GM12892 (cell line): Measurements from ENCODE around the gene ARHGAP36. TPM values are rescaled to one million over a fixed set of nuclear protein-coding genes. Genes with fewer than 3 reads are reported as not detected.

Experiments used
- DNase-seq: peaks from one replicate; pipeline ENCODE4 v3.0.0; 2011; ENCODE audit not compliant: insufficient read length
- FAIRE-seq: peaks from 2 replicates; lab custom pipeline; 2011; peaks lifted over from hg19 to GRCh38; lab: Jason Lieb, UNC
- POLR2A ChIP-seq: IDR thresholded peaks from 2 replicates; pipeline ENCODE4 v1.6.1; 2011; ENCODE audit warnings: low read depth, low read length, control low read depth
- POLR2AphosphoS5 ChIP-seq: IDR thresholded peaks from 2 replicates; pipeline ENCODE4 v1.6.1; 2011; ENCODE audit warnings: low read depth, low read length, control low read depth
- TAF1 ChIP-seq: IDR thresholded peaks from 2 replicates; pipeline ENCODE4 v1.6.1; 2011; ENCODE audit warnings: low read depth, mild to moderate bottlenecking, control low read depth, low read length, borderline replicate concordance
- polyA plus RNA-seq: library from polyadenylated mRNA; unstranded; fragments of >200 nt; gene quantifications from one replicate; pipeline ENCODE4 v1.2.1, GENCODE V29; 2012; ENCODE audit warnings: missing spikeins, inconsistent platforms; ENCODE audit not compliant: missing spikeins

The ARHGAP36 gene
- not detected for polyA plus RNA-seq

DNA sequence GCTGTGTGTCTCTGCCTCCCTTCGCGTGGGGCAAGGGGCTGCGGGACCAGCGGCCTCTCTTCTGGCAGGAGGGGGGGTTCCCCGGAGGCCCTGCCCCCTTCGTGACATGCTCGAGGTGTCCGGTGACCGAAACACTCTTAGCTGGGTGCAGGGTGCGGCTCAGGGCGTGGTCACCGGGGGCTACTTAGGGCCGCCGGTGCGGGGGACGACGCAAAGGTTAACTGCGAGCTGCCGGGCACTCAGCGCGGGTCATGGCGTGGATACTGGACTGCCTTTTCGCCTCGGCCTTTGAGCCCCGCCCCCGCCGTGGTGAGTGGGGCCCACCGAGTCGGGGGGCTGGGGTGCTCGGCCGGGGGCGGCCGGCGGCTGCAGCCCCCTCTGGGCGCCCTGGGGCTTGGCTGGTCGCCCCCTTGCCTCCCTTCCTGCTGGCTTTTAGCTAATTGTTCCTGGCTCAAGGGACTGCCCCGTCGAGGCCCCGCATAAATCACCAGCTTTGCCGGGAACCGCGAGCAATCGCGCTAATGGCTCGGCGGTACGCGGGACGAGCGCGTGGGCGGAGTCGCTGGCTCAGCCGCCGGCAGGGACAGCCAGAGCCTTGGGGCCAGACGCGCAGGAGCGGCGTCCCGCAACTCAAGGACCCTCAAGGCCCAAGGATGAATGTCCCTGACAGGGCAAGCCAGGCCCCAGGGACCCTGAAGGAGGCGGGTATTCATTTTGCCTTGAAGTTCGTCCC, at the start of gene ARHGAP36:
ARHGAP36 (plus strand) TSS at position 211 of the 733 bp plus-strand sequence. CDS start 23,320 bp downstream, outside the sequence.
- DNase-seq (no peak), FAIRE-seq (no peak)
- TF ChIP-seq POLR2AphosphoS5 (no peak), TAF1 (no peak), POLR2A (no peak)

GRCh38 chrX:131010186-131010585, 48.0 kb upstream of the ARHGAP36 start:
- DNase-seq (no peak), FAIRE-seq (no peak)
- TF ChIP-seq POLR2AphosphoS5 (no peak), TAF1 (no peak), POLR2A (no peak)

- DNase-seq (no peak), FAIRE-seq (no peak)
- TF ChIP-seq POLR2A (no peak), TAF1 (no peak), POLR2AphosphoS5 (no peak)
Observed at GRCh38 chrX:131025336-131025735, 32.8 kb upstream of the ARHGAP36 start.

GRCh38 chrX:131032354-131033230, 25.6 kb upstream of the ARHGAP36 start:
- FAIRE-seq (no peak), DNase-seq (no peak)
- TF ChIP-seq POLR2AphosphoS5: no peak
- TF ChIP-seq TAF1: no peak
- TF ChIP-seq POLR2A: no peak

DNA sequence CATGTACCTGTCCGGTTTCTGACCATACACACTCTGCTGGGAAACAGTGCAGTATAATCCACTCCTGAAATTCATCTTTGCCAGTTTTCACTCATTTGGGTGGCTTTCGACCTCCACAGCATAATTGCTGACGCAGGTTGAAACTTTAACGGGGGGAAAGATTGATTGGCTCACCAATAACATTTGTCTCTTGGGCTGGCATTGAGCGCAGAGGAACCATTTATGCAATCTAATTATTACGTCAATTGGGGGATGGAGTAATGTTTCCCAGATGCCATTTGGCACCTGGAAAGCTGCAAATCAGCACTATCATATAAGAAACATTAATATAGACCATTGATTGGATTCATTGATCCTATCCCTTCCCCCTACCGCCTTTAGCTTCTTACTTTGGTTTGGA, 24.1 kb upstream of the ARHGAP36 start:
- DNase-seq (no peak), FAIRE-seq (no peak)
- TF ChIP-seq POLR2A: no peak
- TF ChIP-seq TAF1: no peak
- TF ChIP-seq POLR2AphosphoS5: no peak

- no peak for TF ChIP-seq TAF1
- no peak for TF ChIP-seq POLR2AphosphoS5
- no peak for TF ChIP-seq POLR2A
- DNase-seq (no peak), FAIRE-seq (no peak)
Observed at GRCh38 chrX:131040781-131041180, 17.4 kb upstream of the ARHGAP36 start.

- no peak for FAIRE-seq
- TF ChIP-seq TAF1: no peak
- no peak for TF ChIP-seq POLR2A
- no peak for TF ChIP-seq POLR2AphosphoS5
- DNase-seq: no peak
Observed at GRCh38 chrX:131041667-131042066, 16.5 kb upstream of the ARHGAP36 start.

DNA sequence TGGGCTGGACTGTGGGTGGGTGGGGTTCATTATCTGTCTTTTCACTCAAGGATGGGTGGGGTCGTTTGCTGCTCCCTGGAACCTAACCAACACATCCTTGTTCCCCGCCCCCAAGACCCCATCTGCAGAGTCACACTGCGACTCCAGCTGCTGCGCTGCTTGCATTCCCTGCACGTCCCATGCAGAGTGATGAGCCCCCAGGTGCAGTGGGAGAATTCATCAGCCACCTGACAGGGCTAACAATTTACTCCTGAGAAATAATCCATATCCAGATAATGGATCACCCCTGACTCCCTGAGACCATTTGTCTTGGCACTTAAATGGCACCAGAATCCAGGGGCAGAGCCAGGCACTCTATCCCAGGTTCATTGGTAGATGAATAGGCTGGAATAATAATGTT, 12.4 kb upstream of the ARHGAP36 start:
- no peak for FAIRE-seq
- no peak for DNase-seq
- TF ChIP-seq POLR2AphosphoS5: no peak
- TF ChIP-seq TAF1: no peak
- no peak for TF ChIP-seq POLR2A

GRCh38 chrX:131046596-131046995, 11.6 kb upstream of the ARHGAP36 start:
- DNase-seq (no peak), FAIRE-seq (no peak)
- no peak for TF ChIP-seq TAF1
- TF ChIP-seq POLR2AphosphoS5: no peak
- no peak for TF ChIP-seq POLR2A

DNA sequence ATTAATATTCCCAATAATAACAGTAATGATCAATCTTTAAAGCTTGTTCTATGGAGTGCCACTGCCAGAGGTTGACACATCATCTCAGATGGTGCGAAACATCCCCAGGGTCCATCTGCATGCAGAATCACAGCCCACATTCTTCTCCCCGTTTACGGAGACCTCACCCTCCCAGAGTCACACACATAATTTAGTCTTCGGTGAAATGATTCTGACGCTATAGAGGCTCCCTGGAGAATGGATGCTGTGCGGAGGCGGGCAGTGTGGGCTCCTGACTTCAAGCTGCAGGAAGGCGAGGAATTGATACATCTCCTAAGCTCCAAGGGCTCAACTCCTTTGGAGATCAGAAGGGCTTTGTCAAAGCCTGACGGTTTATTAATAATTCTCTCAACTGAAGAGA, 11.0 kb upstream of the ARHGAP36 start:
- DNase-seq: no peak
- FAIRE-seq: no peak
- TF ChIP-seq POLR2A: no peak
- no peak for TF ChIP-seq POLR2AphosphoS5
- no peak for TF ChIP-seq TAF1

DNA sequence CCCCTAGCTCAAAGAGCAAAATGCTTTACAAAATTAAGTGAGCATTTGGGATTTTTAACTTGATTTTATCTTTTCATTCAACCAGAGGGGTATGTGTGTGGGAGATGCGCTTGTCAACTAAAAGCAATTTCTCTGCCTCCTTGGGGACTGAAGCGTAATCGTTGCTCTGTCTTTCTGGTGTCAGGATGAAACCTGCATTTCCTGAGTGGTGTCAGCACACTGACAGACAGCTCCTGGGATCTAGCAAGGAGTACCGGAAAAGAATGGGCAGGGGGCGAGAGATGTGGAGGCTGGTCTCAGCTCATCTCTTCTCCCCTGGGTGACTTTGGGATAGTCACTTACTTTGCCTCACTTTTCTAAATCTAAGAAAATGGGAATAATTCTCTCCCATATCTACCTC, 5.1 kb upstream of the ARHGAP36 start:
- DNase-seq (no peak), FAIRE-seq (no peak)
- TF ChIP-seq POLR2A (no peak), TAF1 (no peak), POLR2AphosphoS5 (no peak)

- FAIRE-seq: no peak
- no peak for DNase-seq
- no peak for TF ChIP-seq TAF1
- TF ChIP-seq POLR2A: no peak
- no peak for TF ChIP-seq POLR2AphosphoS5
Observed at GRCh38 chrX:131054906-131055305, 3.2 kb upstream of the ARHGAP36 start.
